KOPT-K1 (cell line): ENCODE measurements around the gene CIT.
A peak's percentile ranks its signal among the peaks of the same experiment; 100 is the strongest.

Experiments
- H3K27ac ChIP-seq: fragments of 200-600 bp; sonication (generic); 2 replicates; pipeline ENCODE4 v1.5.1; 2016; ENCODE audit warnings: antibody characterized with exemption, mild to moderate bottlenecking, low read depth, low read length; ENCODE audit not compliant: poor library complexity, severe bottlenecking
- H3K36me3 ChIP-seq: fragments of 200-600 bp; sonication (generic); 2 replicates; pipeline ENCODE4 v1.5.1; 2017; ENCODE audit warnings: antibody characterized with exemption, mild to moderate bottlenecking, low read length, moderate library complexity; ENCODE audit not compliant: insufficient read depth
- H3K9me3 ChIP-seq: fragments of 200-600 bp; sonication (generic); 2 replicates; pipeline ENCODE4 v1.5.1; 2017; ENCODE audit warnings: antibody characterized with exemption, low read length, mild to moderate bottlenecking; ENCODE audit not compliant: insufficient read depth, poor library complexity, severe bottlenecking

CIT gene

DNA sequence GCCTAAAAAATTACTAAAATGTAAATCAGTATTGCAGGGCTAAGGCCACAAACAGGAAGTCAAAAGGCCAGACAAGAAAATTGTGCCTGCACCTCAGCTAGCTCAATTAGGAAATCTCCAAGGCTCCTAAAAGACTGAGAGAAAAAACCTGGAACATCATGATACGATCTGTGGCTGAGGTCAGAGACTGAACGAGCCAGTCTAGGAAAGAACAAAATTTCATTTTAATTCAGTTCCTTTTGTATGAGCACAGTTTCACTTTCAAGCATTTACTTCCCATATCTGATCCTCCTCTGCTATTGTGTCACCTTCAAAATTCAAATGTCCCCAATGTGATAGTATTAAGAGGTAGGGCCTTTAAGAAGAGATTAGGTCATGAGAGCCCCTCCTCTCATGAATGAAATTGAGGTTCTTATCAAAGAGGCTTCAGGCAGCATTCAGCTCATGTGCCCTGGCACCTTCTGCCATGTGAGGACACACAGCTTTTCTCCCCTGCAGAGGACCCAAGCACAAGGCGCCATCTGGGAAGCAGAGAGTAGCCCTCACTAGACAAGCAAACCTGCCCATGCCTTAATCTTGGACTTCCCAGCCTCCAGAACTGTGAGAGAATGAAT, 194.4 kb downstream of the CIT start:
- peak overlapping the region; percentile 3 for H3K27ac ChIP-seq
- H3K36me3 ChIP-seq, result peaks cover 100% of the 10 kb centered on the region
- no peaks in the 10 kb centered on the region for H3K9me3 ChIP-seq

DNA sequence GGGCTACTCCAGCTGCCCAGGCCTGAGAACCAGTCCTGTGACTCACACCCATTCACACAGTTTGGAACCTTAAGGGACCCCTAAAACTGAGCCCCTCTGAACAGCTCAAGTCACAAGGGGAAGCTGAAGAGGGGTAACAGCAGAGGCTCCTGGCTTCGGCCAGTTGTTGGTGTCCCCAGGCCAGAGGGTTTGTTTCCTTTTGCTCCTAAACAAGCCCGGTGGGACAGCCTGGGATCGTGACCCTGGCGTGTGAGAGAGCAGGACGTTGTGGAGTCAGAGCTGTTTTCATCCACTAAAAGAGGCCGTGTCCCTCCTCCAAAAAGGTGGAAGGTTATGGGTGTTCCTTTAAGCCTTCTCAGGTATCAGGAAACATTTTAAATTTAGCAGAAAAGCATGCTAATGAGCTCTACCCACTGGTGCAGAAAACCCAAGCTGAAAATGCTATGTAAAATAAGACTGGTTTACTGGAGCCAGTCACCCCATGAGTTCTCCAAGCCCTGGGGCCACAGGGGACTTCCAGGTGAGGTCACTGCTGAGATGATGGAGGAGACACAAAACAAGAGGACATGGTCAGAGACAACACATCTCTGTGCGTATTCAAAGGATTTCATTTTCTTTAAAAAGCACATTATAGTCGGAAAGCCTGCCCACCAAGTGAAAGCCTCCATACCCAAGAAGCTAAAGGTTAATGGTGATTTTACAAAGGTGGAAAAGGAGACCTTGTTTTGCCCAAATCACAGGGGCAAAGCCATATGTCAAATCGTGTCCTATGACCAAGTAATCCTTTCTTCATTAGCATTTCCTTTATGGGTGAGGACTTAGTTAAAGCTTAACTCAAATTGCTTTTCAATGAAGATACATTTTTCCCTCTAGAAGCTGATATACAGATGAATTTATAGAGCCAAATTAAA, 195.1 kb downstream of the CIT start:
- Histone ChIP-seq H3K36me3 (peaks cover 100% of the 10 kb centered on the region), H3K9me3 (no peaks in the 10 kb centered on the region)

DNA sequence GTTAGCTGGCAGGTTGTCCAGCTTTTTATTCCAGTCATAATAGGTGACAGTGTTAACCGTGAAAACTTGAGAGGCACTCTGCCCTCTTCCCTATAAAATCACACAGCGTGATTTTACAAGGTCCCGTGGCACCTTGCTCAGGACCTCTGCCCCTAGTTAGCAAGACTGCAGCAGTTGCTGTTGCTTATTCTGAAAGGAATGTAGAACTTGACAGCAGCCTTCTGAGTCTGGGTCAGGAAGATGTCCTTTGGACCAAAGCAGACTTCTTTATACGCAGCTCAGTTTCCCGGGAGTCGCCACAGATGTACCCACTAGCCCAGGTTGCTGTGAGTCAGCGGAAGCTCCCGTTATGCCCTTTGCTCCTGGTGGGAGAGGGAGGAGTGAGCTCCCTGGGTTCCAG, 196.0 kb downstream of the CIT start:
- Histone ChIP-seq H3K9me3 (no peaks in the 10 kb centered on the region), H3K36me3 (peaks cover 100% of the 10 kb centered on the region), H3K27ac (no peak overlapping the region)

More for the DNA sequence above, 195.1 kb downstream of the CIT start:
- H3K27ac ChIP-seq, result peak overlapping the region; percentile 3

DNA sequence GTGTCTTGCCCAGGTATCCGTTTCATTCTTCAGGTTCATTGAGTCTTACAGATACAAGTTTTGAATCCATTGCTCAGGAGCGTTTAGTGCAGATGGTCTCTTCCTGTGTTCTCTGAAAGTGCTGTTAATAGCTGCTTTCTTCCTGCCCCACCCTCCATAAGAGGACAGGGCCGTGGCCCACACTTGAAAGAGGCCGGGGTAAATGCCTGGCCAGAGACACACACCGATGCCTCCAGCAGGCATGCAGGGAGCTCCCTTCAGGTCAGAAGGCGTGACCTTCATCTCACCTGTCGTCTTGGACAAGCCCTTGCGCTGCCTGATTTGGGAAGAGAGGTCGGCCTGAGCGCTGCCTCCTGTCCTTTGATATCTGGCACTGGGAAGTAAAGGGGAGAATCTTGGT, 197.6 kb downstream of the CIT start:
- Histone ChIP-seq H3K27ac (no peak overlapping the region), H3K9me3 (no peaks in the 10 kb centered on the region), H3K36me3 (peaks cover 100% of the 10 kb centered on the region)

DNA sequence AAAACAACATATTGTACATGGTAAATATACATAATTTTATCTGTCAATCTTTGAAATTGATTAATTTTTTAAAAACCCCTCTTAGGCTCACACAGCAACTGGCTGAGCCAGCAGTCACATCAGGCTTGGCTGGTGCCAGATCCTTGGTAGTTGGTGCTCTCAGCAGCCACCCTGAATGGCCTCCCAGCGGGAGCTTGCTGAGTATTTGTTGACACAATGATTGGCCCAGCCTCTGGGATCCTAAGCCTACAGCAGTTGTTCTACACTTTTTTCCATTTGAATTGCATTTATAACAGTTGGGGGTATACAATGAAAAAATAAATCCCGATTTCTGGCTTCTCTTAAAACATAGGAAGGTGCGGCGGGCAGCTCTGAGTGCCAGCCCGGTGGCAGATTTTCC, 198.0 kb downstream of the CIT start:
- Histone ChIP-seq H3K27ac (no peak overlapping the region), H3K9me3 (no peaks in the 10 kb centered on the region), H3K36me3 (peaks cover 100% of the 10 kb centered on the region)

DNA sequence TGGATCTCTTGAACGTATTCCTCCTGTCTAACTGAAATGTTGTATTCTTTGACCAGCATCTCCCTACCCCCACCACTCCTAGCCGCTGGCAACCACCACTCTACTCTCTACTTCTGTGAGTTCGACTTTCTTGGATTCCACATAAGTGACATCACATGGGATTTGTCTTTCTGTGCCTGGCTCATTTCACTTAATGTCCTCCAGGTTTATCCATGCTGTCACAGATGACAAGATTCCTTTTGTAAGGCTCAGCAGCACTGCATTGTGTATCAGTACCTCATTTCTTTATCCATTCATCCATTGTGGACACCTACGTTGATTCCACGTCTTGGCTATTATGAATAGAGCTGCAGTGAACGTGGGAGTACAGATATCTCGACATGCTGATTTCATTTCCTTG, 198.7 kb downstream of the CIT start:
- no peak overlapping the region for H3K27ac ChIP-seq
- peaks cover 100% of the 10 kb centered on the region for H3K36me3 ChIP-seq

DNA sequence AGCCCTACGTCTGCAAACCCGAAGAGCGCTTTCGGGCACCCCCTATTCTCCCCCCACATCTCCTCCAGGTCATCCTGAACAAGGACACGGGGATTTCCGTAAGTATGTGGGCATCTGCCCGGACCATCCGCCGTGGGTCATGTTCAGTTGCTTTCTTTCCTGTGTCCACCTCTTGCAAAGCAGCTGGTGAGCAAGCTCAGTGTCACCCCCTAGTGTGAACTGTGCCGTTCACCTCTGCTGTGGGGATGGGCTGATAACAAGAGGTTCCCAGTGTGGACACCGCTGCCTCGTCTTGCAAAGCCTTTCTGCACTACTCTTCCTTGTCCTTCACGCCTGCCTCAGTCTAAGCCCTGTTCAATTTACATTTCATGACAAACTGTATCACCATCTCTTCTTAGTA, 200.5 kb downstream of the CIT start:
- Histone ChIP-seq H3K36me3 (peaks cover 100% of the 10 kb centered on the region), H3K27ac (no peak overlapping the region), H3K9me3 (no peaks in the 10 kb centered on the region)

More for the DNA sequence above, 198.7 kb downstream of the CIT start:
- H3K9me3 ChIP-seq, result no peaks in the 10 kb centered on the region

DNA sequence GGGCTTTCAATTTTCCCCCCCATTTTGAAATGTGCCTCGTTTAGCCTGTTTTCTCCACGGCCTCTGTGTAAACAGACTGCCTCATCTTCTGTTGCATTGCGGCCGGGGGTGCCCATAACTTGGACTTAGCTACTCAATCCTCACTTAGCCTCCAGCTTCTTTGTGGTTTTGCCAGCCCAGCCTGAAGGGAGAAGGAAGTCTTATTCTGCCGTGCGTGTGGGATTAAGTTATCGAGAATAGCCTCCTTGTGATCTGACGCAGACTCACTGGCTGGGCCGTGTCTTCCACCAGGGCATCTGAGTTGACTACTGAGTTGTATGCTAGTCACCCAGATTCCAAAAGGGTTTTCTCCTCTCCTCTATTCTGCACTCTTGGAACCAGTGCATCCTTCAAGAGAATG, 201.1 kb downstream of the CIT start:
- Histone ChIP-seq H3K9me3 (no peaks in the 10 kb centered on the region), H3K36me3 (peaks cover 100% of the 10 kb centered on the region), H3K27ac (no peak overlapping the region)

DNA sequence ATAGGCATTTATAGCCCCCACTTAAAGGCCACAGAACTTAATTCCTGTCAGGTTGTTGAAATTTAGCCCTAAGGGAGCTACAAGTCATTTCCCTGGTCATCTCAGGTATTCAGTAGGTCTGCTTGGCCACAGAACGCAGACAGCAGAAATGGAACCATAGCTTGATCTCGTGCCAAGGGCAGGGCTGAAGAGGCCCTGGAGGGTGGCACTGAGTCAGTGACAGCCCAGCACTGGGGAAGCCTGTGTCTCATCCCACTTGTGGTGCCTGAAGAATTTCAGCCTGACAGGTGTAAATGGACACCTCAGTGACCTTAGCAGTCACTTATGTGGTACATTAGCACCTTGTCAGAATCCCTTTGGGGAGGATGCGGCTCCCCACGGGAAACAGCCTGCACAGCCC, 202.6 kb downstream of the CIT start:
- H3K9me3 ChIP-seq, result no peaks in the 10 kb centered on the region
- H3K27ac ChIP-seq, result no peak overlapping the region
- H3K36me3 ChIP-seq, result peaks cover 100% of the 10 kb centered on the region

DNA sequence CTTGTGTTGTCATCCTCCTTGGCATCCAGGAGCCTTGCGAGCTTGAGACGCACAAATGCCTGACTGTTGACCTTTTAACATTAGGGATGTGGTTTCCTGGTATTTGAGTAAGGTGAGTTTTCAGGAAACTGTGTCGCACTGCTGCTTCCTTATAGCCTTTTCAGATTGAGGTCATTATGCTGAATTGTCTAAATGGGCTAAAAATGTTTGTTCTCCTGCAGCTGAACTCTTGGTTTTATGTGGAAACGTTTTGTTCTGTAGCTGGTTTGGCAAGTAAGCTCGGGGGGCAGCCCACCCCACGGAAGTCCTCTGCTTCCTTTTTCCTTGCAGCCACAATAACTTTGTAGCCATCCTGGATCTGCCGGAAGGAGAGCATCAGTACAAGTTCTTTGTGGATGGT, 203.5 kb downstream of the CIT start:
- Histone ChIP-seq H3K9me3 (no peaks in the 10 kb centered on the region), H3K27ac (no peak overlapping the region), H3K36me3 (peaks cover 91% of the 10 kb centered on the region)

DNA sequence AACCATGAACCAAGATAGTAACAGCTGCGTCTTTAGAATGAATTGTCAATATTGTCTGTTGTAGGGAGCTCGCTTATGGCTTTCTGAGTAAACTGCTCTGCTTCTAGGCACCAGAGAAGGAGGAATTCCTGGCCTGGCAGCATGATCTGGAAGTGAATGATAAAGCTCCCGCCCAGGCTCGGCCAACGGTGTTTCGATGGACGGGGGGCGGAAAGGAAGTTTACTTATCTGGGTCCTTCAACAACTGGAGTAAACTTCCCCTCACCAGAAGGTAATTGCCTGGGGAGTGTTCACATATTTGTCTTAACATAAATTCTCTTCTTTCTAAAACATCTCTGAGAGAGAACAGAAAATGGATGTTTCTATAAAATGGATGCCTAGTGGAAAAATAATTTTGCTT, 204.9 kb downstream of the CIT start:
- no peak overlapping the region for H3K27ac ChIP-seq
- H3K9me3 ChIP-seq, result no peaks in the 10 kb centered on the region
- H3K36me3 ChIP-seq, result peaks cover 77% of the 10 kb centered on the region

DNA sequence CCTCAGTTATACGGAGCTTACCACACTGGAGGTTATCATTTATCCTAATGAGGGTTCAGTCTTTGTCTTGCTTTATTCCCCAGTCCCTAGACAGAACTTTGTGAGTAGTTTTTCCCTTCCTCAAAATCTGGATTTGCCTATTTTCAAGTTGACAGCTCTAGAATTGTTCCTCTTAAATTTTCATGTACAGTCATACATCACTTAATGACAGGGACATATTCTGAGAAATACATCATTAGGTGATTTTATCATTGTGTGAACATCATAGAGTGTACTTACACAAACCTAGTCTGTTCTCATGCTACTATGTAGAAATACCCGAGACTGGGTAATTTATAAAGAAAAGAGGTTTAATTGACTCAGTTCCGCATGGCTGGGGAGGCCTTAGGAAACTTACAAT, 206.1 kb downstream of the CIT start:
- H3K27ac ChIP-seq, result no peak overlapping the region
- no peaks in the 10 kb centered on the region for H3K9me3 ChIP-seq
- peaks cover 65% of the 10 kb centered on the region for H3K36me3 ChIP-seq

DNA sequence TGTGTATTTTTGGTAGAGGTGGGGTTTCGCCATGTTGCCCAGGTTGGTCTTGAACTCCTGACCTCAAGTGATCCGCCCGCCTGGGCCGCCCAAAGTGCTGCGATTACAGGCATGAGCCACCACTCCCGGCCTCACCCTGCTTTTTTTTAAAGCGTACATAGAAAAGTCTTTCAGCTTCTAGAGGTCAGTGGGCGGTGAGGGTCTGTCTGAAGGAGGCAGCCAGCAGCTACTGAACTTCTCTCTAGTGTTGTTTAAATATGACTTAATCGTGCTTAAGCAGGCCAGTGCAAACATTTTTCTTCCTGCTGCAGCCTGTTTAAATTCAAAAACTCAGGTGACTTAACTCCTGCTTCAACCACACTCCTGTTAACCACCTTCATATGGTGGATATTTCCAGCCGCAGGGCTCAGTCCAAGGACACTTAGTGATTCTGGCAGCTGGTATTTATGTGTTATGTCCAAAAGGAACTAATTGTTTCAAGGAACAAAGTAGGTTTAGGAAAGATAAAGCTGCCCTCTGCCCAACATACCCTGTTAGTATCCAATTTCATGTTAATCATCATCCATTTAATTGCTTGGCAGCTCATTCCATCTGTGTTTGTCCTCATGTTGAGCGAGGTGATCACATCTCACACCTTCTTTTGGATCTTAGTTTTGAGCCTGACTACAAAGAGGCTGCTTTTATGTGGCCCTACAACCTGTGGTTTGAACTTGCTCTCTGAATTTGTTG, 207.2 kb downstream of the CIT start:
- Histone ChIP-seq H3K9me3 (no peaks in the 10 kb centered on the region), H3K27ac (peak overlapping the region; percentile 46), H3K36me3 (peaks cover 54% of the 10 kb centered on the region)

DNA sequence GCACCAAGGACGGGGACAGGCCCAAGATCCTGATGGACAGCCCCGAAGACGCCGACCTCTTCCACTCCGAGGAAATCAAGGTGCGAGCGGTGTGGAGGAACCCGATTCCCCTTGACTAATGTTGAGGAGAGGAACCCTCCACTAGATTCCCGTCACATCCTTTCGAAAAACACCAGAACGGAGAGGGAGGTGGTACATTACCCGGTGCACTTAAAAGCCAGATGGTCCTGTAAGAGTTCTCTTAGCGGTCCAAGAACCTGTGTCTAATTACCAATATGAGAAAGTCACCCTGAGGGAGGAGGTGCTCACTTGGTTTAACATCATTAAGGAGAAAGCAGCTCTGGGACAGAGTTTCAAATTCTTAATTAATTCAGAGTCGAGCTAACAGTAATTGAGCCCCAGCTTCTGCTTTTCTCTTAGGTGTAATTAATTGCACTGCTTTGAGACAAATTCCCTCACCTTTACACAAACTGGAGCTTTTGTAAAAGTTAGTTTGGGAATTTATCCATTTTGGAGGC, 208.7 kb downstream of the CIT start:
- peaks cover 38% of the 10 kb centered on the region for H3K36me3 ChIP-seq
- no peaks in the 10 kb centered on the region for H3K9me3 ChIP-seq
- H3K27ac ChIP-seq, result peak overlapping the region; percentile 92
